HG03060 (cell line): Measurements from ENCODE around the gene ANO3.
"Not testable (repeated sequence)": the region's sequence is repeated elsewhere in the genome, so short reads cannot be mapped to it uniquely, and the experiment has no call there.

Experiments used
- ATAC-seq: cut with Tn5 transposase; IDR thresholded peaks from one replicate; pipeline ENCODE4 v1.9.1; 2021; ENCODE audit warnings: low read depth, moderate number of reproducible peaks; ENCODE audit not compliant: unreplicated experiment

The ANO3 gene

GRCh38 chr11:26571861-26572654, 240.1 kb downstream of the ANO3 start, which contains the start of gene MUC15:
Gene MUC15 (minus strand): TSS chr11:26572263. CDS start chr11:26567094, 5,169 bp downstream.
- no peak for ATAC-seq

GRCh38 chr11:26572770-26573402, 241.0 kb downstream of the ANO3 start:
- ATAC-seq = no peak

DNA sequence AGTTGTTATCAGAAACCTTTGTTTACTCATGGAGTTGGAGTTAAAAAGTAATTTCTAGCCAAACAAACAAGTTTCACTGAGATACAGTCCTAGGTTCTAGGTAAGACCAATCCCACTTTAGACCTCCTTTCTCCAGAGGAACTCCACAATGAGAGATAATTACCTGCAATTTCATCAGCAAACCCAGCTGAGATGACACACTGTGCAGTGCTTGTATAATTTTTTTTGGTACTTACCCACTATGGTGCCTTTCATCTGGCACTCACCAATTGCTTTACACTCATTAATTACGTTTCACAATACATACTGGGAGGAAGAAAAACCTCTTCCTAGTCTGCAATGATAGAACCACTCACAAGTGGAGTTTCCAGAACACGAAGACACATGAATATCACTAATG, 242.0 kb downstream of the ANO3 start:
- ATAC-seq = no peak

GRCh38 chr11:26575946-26576345, 244.0 kb downstream of the ANO3 start:
- ATAC-seq = no peak

DNA sequence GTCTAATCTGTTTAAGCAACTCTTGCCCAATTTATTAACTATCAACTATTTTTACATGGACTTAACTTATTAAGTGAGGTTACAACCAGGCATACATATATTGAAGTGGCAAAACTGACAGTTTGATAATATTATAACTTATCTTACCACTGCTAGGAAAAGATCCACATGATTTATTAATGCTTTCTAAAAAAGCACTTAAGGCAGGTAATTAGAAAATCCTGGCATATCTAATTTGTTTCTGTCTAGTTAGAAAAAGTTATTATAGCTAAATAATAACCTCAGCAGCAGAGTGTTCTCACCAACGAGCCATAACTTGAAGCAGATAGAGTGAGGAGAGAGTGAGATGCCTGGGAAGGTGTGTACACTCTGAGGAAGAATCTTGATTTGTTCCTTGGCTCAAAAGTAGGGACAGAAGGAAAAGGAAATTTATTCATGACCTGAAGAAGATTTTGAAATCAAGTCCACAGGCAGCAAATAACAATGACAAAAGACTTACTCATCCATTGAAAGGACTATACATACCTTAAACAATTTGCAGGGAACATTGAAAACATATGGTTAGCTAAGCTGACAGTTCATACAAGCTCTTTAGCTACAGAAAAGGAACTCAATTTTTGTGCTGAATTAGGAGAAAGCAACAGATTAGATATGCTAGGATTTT, 247.2 kb downstream of the ANO3 start:
- ATAC-seq = no peak

DNA sequence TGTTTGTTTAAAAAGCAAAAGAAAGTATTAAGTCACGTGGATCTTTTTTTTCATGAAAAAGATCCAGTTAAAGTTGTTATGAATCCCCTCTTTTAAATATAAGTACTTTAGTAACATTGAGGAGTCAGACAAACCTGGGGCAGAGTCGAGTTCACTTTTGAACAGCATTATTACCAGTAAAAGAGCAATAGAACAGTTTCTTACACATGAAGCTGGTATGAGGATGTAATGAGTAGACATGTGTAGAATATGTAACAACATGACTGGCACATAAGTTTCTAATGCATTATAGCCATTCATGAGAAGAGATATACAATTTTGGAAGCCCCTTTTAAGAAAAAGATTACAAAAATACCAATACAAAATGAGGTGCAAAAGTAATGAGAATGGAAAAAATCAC, 247.8 kb downstream of the ANO3 start:
- ATAC-seq = no peak

DNA sequence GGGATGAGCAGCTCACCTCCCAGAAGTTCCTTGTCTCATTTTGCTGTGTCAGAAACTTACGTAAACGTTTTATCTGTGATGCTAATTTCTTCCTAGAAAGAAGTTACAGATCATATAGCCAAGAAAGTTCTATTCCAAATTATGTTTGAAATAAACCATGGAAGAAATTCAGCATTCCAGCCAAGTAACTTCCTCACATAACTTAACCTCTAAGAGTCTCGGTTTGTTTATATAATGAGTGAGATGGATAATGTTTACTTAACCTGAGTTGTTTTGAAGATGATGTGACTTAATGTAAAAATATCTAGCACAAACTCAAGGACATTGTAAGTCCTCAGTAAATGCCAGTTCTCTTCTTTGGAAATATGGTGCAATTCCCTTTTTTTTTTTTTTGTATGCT, 249.0 kb downstream of the ANO3 start:
- no peak for ATAC-seq

GRCh38 chr11:26583550-26583949, 251.6 kb downstream of the ANO3 start:
- ATAC-seq = no peak

DNA sequence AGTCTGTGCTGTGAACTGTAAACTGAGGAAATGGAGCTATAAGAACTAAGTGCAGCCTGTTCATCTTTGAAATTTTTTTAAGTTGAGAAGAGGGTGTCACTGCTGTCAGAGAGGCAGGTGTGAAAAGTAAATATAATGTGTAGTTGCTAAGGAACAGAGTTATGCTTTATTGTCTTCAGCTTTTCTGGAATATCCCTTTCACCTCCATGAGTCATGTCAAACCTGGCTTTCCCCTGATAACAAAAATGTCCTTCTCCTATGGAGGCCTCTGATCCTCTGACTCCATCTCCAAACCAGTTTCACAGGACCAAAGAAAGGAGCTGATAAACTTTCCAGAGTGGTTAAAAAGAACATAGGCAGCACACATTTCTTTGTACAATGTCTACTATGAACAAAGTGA, 252.9 kb downstream of the ANO3 start:
- no peak for ATAC-seq

DNA sequence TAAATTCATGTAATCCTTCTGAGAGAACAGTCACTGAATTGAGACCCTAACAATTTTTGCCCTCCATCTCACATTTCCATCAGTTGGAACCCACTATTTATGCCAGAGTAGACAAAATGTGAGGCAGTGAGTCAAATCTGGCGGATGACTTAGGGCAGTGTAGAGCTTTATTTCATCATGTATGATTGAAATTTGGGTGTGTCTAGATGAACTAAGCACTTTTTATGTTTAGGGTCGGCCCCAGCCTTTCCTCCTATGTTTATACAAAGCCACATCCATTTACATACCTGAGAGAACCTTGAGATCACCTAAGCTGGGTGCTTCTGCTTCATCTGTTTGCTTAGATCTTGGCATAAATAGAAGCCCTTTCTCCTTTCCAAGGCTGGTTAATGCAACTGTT, 255.1 kb downstream of the ANO3 start:
- ATAC-seq = no peak

- no peak for ATAC-seq
These were observed 261.8 kb downstream of the ANO3 start for GRCh38 chr11:26593691-26594090.

DNA sequence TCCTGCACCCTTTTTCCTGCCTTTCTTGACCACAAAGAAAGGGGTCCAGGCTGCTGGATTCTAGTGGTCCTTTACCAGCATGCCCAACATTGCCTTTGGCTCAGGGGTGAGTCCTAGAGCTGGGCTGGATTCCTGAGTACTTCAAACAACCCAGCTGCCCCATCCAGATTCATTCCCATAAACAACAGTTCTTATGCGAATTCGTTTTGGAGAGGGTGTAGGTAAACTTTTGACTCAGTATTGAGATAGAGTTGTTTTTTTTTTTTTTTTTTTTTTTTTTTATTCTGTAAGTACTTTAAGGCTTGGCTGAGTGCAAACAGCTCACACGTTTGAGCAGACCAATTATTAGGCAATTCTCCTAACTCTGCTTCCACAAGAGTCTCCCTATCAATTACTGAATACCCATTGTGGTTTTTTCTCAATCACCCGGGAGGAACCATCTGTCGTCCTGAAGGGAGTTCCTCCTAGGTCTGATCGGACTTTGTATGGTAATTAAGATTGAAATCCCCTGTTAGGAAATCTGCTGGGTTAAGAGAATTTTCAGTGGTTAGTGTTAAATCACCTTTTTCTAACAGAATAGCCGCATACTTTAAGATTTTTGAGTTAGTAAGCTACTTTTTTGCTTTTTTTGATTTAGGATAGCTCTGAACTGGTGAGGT, 263.4 kb downstream of the ANO3 start:
- ATAC-seq = not testable (repeated sequence)

DNA sequence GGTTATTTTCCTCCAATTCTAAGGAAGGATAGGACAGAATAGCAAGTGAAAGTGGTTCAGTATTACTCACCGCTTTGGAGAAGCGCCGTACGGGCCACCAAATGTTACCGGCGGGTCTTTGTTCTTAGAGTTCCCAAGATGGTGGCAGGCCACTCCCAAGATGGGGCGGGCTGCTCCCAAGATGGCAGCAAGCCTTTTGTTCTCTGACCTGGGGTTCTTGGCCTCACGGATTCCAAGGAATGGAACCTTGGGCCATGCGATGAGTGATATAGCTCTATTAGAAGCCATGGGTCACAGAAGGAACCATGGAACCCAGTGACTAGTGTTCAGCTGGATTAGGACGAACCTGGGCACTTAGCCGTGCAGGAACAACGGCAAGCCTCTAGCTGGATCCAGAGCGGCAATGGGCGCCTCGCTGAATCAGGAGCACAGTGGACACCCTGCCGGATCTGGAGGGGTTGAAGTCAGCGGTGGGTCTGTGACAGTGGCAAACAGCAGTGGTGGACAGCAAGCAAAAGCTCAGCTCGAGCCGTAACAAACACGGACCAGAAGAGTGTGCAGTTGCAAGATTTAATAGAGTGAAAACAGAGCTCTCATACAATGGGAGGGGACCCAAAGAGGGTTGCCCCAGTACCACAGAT, 265.2 kb downstream of the ANO3 start:
- not testable (repeated sequence) for ATAC-seq

DNA sequence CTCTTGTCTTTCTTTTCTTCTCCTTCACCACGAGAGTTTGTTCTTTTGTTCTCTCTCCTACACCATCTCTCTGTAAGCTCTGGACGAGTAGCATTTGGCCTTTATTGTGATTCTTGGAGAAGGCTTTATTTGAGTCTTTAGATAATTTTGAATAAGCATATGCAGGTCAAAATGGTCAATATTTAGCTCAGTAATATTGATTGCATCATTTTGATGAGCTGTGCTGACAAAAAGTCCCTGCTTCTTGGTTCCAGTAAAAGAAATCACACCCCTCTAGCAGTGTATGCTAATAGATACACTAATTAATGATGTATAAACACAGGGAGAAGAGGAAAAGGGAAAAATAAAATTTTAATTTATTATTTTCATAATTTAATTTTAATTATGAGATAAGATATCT, 266.0 kb downstream of the ANO3 start:
- no peak for ATAC-seq

DNA sequence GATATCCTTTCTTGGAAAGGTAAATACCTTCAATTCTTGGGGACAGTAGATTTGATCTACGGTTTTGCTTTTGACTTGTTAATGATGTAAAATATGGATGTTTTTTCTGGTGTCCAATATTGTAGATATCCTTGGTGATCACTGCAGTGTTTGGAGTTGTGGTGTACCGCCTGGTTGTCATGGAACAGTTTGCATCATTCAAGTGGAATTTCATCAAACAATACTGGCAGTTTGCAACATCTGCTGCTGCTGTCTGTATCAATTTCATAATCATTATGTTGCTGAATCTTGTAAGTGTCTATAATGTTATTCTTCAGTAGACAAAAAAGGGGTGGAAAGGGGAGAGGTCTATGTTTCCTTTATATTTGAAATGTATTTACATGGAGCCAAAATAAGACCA, 267.5 kb downstream of the ANO3 start:
- no peak for ATAC-seq

GRCh38 chr11:26599876-26600434, 268.0 kb downstream of the ANO3 start:
- ATAC-seq = no peak

DNA sequence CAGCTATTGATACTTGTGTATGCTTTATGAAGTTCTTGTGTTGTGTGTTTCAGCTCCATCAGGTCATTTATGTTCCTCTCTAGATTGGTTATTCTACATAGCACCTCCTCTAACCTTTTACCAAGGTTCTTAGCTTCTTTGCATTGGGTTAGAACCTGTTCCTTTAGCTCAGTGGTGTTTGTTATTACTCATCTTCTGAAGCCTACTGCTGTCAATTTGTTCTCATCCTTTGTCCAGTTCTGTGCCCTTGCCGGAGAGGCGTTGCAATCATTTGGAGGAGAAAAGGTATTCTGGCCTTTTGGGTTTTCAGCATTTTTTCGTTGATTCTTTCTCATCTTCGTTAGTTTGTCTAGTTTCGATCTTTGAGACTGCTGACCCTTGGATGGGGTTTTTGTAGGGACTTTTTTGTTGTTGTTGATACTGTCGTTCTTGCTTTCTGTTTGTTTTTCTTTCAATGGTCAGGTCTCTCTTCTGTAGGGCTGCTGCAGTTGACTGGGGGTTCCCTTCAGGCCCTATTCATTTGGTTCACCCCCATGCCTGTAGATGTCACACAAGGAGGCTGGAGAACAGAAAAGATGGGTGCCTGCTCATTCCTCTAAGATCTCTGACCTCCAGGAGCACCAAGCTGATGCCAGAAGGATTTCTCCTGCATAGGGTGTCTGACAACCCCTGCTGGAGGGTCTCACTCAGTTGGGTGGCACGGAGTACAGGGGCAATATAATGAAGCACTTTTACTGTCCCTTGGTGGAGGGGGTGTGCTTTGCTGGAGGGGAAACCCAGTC, 276.0 kb downstream of the ANO3 start:
- no peak for ATAC-seq

- ATAC-seq = no peak
These were observed 276.7 kb downstream of the ANO3 start for GRCh38 chr11:26608507-26609146.

DNA sequence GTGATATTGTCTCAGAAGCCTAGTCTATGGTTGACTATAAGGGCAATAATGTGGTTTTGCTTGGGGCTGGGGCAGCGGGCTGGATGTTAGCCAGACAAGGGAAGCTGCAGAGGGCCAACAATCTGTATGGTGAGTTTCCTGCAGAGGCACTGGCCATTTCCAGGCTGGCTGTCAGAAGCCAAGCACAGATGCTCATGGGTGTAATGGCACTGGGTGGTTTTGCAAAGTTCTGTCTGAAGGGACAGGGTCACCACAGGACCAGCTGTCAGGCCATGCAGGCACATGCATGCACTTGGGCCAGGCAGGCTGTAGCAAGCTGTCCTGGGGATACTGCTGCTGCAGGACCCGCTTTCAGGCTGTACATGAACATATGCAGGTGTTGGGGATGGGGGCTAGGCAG, 281.8 kb downstream of the ANO3 start:
- no peak for ATAC-seq
